Posterior vena cava (tissue), 2 donors: Measurements from ENCODE around the gene ZNF419. TPM values are rescaled to one million over a fixed set of nuclear protein-coding genes. Genes with fewer than 3 reads are reported as not detected.
"Not testable (repeated sequence)": the region's sequence is repeated elsewhere in the genome, so short reads cannot be mapped to it uniquely, and the experiment has no call there.

Experiments used
- DNase-seq: peaks from one replicate; pipeline ENCODE4 v3.0.0-alpha.2; 2020; ENCODE audit warnings: low spot score
- intact Hi-C, 2 donors: fragments of 100-400 bp; cut with DNase I; formaldehyde crosslinking; loops; one replicate each; pipeline versions ENCODE4 v1.14.1 to v1.14.2; 2022 to 2023
- total RNA-seq, 2 donors: library from RNA; stranded (reverse); fragmentation: NEBNext Ultra II Directional; extraction: Animal tissue kit (Norgen Biotek cat#: 25700); gene quantifications; one replicate each; pipeline ENCODE4 v1.2.1, GENCODE V29; 2021
- donor health status: DM: yes; HTN: yes; CAD: no.
- donor health status: DM: yes; HTN: yes; CAD: no.

Gene ZNF419
- total RNA-seq, 2 donors from 2014 or later = 8.2 to 8.3 TPM

GRCh38 chr19:57518021-57518420, 30.5 kb downstream of the ZNF419 start:
- intact Hi-C loops, DNase-seq: not testable (repeated sequence)

- DNase-seq = peak; percentile 96
- intact Hi-C loops = no loop called here
These were observed 39.8 kb downstream of the ZNF419 start, which contains the start of gene ZNF549 for GRCh38 chr19:57527136-57527881. ZNF549 (plus strand) TSS chr19:57527356; CDS start chr19:57527574, 218 bp downstream.

GRCh38 chr19:57537953-57538547, 50.5 kb downstream of the ZNF419 start:
- no peak for DNase-seq
- intact Hi-C loops = no loop called here

Other genes starting within 250 kb of the ZNF419 start
- gene ZNF805, start 247.1 kb upstream of the ZNF419 start, total RNA-seq = 10 to 100 TPM; 12.9 to 15.5 TPM
- 10 to 100 TPM; 46.6 to 49.7 TPM for gene ZNF460, start 207.3 kb upstream of the ZNF419 start, total RNA-seq
- gene ZNF543, start 167.3 kb upstream of the ZNF419 start, total RNA-seq = 1 to 10 TPM; 5.0 to 6.8 TPM
- gene ZNF304, start 136.5 kb upstream of the ZNF419 start, total RNA-seq = 1 to 10 TPM; 8.3 to 9.4 TPM
- 1 to 10 TPM; 7.5 to 9.2 TPM for gene TRAPPC2B, start 124.2 kb upstream of the ZNF419 start, total RNA-seq
- gene ZNF547, start 124.2 kb upstream of the ZNF419 start, total RNA-seq = 1 to 10 TPM; 2.4 to 3.5 TPM
- 10 to 100 TPM; 16.4 to 18.7 TPM for gene ZNF548, start 97.9 kb upstream of the ZNF419 start, total RNA-seq
- 10 to 100 TPM; 10.9 to 11.4 TPM for gene ZNF17, start 76.6 kb upstream of the ZNF419 start, total RNA-seq
- gene ZNF749, start 52.4 kb upstream of the ZNF419 start, total RNA-seq = 10 to 100 TPM in 1 of 2 donors, 1 to 10 TPM in 1; 7.1 to 10.2 TPM
- gene VN1R1, start 30.6 kb upstream of the ZNF419 start, total RNA-seq = 1 to 10 TPM in 1 of 2 donors, under 1 TPM in 1; 0.88 to 1.2 TPM
- gene ZNF772, start 10.2 kb upstream of the ZNF419 start, total RNA-seq = 1 to 10 TPM; 6.3 to 8.1 TPM
- gene ZNF773, start 12.2 kb downstream of the ZNF419 start, total RNA-seq = 1 to 10 TPM; 5.7 to 7.2 TPM
- gene ZNF549, start 39.6 kb downstream of the ZNF419 start, total RNA-seq = 1 to 10 TPM; 4.3 to 6.1 TPM
- 1 to 10 TPM; 3.7 to 4.5 TPM for gene ZNF550, start 72.1 kb downstream of the ZNF419 start, total RNA-seq
- gene ZNF416, start 91.2 kb downstream of the ZNF419 start, total RNA-seq = 1 to 10 TPM; 3.9 to 5.3 TPM
- gene ZIK1, start 96.4 kb downstream of the ZNF419 start, total RNA-seq = 1 to 10 TPM; 4.5 to 5.0 TPM
- gene ZNF530, start 112.1 kb downstream of the ZNF419 start, total RNA-seq = 1 to 10 TPM; 1.6 to 2.4 TPM
- 10 to 100 TPM; 14.9 to 18.0 TPM for gene ZNF134, start 126.5 kb downstream of the ZNF419 start, total RNA-seq
- 1 to 10 TPM; 6.9 to 8.0 TPM for gene ZNF211, start 145.4 kb downstream of the ZNF419 start, total RNA-seq
- under 1 TPM in 1 of 2 donors, not detected in 1; 0.10 TPM for gene ZSCAN4, start 181.2 kb downstream of the ZNF419 start, total RNA-seq
- gene ZNF551, start 194.2 kb downstream of the ZNF419 start, total RNA-seq = 1 to 10 TPM; 4.8 to 7.7 TPM
- 1 to 10 TPM; 3.7 to 5.9 TPM for gene ZNF154, start 221.5 kb downstream of the ZNF419 start, total RNA-seq
- 1 to 10 TPM; 5.5 to 6.5 TPM for gene ZNF671, start 239.9 kb downstream of the ZNF419 start, total RNA-seq